ENCODE data around the gene NTRK2.

The NTRK2 gene

DNA sequence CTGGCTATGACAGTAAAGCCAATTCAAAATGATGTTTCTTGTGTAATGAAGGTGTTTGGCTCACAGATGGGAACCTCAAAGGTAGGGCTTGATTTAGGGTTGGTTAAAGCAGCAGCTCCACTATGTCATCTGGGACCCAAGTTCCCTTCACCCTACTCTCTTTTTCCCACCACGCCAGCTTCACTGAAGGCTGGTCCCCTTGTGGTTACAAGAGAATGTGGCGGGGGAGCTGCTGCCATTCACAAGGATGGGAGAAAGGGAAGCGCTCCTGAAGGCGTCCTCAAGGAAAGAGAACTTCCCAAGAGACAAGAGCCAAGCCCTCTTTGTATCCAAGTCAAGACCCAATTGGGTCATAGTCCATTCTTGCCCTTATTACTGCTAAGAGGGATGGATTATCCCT is 72.7 kb downstream of the NTRK2 start:
- no peak for DNase-seq

DNA sequence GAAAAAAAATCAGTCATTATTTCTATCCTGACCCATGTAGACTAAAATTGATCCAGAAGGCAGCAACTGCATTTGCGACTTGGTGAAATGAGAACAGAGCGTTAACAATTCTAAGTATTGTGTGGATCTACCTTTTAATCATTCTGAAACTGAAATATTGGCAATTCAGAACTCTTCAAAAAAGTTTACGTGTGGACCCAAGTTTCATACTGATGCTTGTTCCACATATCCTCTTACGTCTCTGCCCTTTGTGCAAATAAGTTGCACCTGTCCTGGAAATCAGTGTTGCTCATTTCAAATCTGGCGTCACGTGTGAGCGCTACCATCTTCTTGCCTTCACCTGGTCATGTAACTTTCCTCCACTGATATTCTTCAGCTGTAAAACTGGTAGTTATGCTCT is 74.7 kb downstream of the NTRK2 start:
- no peak for DNase-seq

DNA sequence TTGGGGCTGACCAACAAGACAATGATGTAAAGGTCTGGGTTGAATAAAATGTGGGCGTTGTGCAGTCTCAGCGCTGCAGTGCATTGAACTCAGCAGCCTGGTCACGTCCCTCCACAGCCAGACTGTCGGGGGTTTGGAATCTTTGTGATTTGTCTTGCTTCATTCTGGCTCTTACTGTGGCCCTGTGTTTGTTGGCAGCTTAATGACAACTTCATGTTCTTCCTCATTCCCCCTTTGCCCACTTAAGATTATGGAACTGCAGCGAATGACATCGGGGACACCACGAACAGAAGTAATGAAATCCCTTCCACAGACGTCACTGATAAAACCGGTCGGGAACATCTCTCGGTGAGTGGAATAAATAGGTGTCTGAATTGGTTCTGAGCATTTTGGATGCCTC is 75.2 kb downstream of the NTRK2 start:
- DNase-seq: no peak

DNA sequence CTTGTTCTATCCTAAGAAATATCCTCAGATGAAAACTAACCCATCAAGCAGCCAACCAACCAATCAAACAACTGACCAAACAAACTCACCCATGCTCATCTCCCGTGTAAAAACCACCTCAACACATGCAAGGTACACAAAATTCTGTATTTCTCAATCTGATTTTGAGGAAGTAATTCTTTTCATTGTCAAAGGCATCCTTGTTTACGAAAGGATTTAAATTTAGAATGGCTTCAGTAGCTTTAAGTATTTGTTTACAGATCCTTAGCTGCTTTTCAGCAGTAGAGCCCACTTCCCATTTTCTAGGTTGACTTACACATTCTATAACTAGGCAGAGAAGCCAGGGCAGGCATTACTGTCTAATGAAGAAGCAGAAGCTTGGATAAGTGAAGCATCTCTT is 78.6 kb downstream of the NTRK2 start:
- no peak for DNase-seq

DNA sequence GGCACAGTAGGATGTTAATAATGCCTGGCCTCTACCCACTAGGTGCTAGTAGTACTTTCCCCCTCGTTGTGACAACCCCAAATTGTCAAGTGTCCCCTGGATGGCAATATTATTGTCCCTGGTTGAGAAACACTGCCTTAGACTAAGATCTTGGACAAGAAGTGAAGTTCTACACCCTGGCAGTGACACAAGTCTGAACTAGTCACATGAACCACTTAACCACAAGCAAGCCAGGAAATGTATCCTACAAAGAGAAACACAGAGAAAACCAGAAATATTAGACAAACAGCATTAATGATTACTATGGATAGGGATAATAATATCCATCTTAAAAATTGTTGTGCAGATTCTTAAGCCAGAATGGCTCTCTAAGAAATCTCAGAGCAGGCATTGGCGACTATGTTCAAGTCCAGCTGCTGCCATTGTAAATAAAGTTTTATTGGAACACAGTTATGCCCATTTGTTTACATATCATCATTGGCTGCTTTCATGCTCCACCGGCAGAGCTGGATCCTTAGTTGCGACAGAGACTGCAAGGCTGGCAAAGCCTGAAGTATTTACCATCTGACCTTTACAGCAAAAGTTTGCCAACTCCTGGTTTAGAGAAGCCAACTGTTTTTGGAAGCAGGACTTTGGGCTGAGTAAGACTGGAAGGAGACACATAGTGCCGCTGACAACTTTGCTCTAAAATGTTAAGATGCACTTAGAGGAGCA is 80.8 kb downstream of the NTRK2 start:
- no peak for DNase-seq

DNA sequence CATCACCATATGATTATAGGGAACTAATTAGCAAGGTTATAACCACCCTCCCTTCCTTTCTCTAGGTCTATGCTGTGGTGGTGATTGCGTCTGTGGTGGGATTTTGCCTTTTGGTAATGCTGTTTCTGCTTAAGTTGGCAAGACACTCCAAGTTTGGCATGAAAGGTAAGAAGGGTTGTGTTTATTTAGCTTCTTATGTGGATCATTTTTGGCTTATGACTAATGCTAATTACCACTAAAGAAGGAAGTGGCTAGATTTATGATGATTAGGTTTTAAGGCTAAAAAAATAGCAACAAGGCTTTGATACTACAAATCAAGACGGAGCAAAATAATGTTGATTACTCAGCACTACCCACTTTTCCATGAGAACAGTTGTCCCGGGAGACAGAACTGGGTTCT is 82.4 kb downstream of the NTRK2 start:
- DNase-seq: no peak

DNA sequence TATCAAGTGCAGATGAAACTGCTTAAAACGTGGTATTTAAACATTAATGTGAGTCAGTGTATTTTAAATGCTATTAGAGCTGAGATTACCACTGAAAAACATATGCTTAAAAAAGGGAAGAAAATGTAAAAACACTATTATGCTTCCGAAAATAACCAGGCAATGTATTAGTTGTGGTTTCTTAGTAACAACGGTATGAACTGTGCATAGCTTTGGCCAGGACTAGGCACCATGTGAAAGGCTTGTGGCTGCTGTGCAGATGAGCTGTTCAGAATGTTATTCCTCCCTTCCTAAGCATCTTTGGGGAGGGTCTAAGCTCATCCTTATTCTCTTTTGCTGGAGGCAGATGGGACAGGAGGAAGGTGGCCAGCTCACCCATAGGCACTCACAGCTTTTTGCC is 84.9 kb downstream of the NTRK2 start:
- no peak for DNase-seq

DNA sequence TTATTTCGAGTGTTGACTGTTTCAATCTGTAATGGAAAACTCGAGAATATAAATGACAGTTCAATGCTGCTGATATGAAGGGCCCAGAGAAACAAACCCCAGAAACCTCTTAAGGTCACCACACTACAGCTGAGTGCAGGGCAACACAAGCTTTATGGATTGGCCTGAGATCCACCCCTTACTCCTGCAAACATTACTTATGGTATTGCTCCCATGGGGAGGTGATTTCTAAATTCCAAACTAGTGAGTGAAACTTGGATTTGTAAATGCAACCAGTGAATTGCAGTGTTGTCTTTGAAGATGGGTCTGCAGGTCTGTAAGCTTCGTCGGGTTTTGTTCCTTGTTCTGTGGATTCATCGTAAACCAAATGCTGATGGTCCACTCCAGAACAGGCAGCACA is 85.4 kb downstream of the NTRK2 start:
- no peak for DNase-seq

DNA sequence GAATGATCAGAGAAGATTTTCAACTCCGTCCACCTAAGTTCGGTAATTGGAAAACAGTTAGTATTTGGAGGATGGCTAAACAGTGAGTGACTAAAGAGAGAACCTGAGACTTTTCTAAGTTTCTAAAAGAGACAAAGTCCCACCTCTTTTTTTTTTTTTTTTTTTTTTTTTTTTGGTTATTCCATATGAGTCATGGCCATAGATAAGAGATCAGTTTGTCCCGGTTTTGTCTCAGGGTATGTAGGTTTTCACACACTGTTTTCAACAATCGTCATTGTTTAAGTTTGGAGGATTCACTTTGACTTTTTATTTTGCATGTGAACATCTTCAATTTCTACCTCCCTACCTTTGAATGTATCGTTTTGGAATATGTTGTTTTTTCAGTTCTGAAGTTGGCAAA is 85.9 kb downstream of the NTRK2 start:
- DNase-seq: no peak

DNA sequence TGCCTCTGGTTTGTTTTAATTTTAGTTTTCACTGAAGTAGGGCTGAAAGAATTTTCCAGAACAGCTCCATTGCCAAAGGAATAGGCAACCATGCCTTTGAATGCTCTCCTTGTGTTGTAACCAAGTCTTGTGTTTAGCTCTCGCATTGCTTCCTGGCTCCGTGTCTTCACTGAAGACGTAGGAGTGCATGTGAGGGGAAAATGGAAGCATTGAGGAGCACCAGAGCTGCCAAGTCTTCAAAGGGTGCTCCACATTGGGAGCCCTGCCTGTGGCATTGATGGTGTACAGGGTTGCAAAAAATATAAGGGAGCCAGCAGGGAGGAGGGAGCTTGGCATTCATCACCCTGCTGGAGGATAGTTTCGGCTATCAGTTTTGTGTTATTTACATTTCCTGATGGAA is 86.6 kb downstream of the NTRK2 start:
- peak; percentile 67 for DNase-seq

DNA sequence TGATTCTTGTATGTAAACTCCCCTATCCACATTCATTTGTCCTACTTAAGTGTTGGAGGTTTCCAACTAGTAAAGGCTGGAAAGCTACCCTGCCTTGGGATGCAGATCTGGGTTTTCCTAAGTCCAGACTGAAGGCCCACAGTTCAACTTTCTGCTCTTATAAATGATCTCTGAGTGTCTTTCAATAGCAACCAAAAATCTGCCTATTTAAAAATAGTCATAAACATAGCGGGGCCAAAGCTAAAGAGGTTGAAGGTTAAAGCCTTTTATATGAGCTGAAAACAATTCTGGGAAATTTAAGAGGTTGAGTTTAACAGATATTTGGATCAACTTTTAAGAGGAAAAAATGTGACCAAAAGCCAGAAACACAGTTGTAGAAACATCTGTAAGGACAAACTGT is 87.2 kb downstream of the NTRK2 start:
- DNase-seq: no peak

DNA sequence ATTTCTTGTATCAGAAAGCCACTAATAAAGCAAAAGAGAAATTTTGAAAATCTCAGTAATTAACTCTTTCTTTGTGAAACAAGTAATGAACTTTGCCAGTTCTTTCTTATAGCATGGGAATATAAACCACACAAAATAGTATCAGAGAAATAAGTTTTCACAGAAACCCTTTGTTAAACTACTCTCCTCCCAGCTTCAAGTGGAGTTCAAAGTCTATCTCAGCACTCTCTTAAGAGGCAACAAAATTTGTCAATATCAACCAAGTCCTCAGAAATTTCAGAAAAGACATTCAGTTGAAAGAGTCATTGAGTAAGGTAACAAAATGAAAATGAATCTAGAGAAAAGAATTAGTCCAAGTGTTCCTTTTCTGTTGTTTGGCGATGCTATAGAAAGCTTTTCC is 89.3 kb downstream of the NTRK2 start:
- DNase-seq: no peak

DNA sequence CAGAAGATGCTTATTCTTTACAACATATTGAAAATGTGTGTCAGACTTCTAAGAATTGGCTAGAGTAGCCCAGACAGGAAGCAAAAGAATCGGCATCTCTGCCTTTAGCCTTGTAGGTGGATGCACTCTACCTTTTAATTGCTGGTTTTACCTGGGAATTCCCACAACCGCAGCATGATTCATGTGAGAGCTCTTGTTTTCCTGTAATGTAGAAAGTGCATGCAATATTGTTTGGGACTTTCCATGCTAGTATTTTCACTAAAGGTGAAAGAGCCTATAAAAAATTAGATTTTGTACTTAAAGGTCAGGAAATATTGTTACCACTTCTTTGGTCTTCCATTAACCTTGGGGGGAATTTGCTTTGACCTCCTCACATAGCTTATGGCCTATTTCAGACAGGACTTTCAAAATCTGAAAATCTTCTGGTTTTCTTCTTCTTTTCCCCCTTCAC is 89.8 kb downstream of the NTRK2 start:
- DNase-seq: no peak

DNA sequence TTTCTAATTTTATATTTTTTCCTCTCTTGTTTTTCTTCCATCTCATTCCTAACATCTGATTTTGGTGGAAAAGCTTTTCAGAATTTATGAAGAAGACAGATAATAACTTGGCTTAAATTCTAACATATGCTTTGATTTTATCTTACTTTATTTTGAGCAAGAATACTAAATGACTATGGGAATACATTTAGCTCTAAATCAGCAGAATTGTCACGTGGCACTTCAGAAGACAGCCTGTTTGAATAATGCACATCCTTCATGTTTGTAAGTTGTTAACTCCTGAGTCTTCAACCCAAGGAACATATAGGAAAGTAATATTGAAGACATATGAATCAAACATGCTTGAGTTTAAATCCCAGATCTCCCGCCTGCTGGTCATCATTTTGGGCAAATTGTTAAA is 90.3 kb downstream of the NTRK2 start:
- no peak for DNase-seq

DNA sequence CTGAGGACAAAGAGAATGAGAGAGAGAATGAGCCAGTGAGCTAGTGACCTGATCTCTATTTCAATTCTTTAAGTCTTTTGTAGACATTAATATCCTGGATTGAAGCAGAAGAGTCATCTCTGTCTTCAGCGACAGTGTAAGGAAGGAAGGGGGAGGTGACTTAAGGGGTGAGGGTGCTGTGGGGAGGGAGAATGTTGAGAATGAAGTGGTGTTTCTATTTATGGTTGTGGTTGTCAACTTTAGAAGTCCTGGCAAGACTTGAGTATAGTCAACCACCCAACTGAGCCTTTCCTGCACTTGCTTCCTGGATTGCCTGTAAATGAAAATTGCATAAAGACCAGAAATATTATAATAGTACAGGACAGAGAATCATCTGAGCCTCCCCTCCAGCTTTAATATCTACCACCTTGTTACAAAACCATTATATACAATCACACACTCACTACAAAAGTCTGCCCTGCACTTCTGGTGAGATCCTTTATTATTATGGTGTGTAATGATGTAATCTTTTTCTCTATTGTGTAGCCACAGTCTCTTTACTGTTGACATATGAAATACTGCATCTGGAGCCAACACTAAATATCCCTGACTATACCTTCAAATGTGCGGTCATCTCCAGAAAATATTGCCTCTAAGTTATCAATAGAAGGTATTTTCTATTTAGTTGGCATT is 91.7 kb downstream of the NTRK2 start:
- no peak for DNase-seq

DNA sequence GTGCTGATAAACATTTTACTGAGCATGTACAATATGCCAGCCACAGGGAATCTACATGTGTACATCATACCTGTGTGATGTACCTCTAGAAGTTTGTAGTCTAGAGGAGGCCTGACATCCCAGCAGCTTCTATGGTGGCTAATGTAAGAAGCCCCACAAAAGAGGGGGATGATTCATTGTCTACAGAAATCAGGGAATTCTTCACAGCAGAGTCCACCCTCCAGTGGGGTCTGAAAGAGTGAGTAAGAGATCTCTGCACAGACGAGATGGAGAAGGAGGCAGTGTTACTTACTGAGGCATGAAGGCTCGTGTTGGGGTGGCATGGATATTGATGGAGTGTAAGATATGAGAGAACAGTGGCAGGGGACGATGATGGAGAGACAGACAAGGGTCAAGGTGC is 103.0 kb downstream of the NTRK2 start:
- no peak for DNase-seq

DNA sequence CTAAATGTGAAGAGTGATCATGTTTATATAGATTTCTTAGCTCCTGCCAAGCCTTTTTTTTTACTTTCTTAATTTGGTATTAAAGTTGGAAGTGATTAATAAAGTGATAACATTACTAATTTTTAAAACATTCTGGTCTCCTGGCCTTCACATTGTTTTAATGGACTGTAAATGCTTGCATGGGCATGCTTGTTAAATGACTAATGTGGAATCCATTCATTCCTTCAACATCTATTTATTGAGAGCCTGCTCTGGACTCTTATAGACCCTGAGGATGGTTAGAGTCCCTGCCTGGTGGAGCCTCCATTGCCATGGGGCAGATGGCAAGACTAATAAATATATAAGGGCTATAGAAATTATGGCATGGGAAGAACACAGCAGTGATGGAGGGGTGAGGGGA is 103.5 kb downstream of the NTRK2 start:
- DNase-seq: no peak

DNA sequence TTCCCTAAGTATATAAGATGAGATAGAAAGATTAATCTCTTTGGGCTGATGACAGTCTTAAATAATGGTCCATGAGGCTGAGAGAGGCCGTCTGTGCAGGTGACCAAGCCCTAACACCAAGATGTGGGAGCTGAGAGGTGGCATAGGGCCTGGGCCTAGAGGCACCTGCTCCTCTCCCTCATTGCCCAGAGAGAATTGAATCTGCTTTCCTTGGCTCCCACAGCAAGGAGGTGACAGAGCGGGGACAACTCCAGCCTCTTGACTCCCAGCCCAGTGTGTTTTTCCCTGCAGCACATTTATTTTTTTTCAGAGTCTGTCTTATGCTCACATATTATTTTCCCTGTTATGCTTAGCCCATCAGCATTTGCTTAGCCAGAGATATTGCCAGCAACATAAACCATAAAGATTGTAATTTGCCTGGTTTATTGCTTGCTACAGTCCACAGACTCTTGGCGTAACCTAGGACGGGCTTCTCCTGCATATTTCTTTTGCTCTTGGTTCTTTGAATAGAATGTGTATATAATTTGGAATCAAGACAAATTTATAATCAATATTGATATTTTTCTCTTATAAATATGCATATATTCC is 105.6 kb downstream of the NTRK2 start:
- DNase-seq: no peak

DNA sequence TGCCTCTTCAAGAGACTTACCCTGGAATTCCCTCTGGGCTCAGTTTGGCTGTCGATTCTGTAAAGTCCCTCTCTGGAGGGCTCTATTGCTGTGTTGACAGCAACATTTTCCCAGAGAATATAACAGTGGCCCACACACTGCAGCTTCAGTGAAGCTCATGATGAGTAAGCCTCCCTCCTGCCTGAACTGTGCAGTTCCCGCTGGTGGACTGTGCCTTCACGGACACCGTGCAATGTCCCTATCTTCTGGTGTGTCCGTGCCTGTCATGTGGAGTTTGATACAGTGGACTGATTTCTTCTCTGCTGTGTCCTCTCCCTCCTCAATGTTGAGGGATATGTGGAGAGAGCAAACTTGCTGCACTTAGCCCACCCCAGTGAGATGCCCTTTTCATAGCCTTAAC is 109.0 kb downstream of the NTRK2 start:
- no peak for DNase-seq

DNA sequence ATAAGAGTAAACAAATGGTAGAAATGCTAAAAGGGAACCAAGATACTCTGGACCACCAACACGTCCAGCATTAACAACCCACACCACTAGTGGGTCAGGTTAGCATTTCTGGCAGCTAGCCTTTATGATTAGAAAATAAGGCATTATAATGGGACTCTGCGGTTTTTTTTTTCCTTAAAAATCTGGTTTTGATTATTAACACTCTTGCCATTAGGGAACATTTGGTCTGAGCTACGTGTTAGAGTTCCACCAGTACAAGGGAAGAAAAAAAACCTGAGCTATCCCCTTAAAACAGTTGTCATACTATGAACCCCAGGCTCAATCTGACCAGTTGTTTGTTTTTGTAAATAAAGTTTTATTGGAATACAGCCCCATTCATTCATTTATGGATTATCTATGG is 110.4 kb downstream of the NTRK2 start:
- DNase-seq: no peak

DNA sequence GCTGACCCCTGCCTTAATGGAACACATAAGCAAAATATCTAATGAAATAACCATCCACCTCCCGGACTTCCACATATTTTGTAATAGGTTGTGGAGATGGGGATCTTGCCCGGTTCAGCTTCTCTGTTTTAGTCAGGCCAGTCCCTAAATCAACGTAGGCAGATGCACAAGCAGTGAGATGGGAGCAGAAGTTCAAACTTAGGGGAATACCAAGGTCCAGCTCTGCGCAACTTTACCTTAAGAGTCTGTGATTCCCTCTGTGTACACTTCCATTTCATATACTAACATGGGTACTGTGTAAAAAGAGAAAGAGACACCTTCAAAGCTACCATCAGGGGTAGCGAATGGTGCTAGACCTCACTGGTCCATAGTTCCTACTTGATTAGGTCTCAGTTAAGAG is 110.9 kb downstream of the NTRK2 start:
- DNase-seq: no peak

DNA sequence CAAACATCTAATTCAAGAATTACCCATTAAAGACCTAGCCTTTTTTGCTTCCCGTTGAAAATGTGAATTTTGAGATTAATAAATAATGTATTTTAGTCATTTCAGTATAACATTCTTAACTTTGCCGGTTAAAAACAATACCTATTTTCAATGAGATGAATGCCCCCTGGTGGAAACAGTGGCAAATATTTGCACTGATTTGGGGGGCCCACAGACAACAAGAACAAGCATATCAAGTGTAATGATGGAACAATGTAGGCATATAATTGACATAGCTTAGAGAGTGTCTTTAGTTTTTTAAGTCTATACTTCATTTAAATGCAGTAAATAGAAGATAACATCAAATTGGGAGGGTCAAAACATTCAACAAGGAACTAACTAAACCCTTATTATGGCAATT is 111.9 kb downstream of the NTRK2 start:
- DNase-seq: peak; percentile 25

DNA sequence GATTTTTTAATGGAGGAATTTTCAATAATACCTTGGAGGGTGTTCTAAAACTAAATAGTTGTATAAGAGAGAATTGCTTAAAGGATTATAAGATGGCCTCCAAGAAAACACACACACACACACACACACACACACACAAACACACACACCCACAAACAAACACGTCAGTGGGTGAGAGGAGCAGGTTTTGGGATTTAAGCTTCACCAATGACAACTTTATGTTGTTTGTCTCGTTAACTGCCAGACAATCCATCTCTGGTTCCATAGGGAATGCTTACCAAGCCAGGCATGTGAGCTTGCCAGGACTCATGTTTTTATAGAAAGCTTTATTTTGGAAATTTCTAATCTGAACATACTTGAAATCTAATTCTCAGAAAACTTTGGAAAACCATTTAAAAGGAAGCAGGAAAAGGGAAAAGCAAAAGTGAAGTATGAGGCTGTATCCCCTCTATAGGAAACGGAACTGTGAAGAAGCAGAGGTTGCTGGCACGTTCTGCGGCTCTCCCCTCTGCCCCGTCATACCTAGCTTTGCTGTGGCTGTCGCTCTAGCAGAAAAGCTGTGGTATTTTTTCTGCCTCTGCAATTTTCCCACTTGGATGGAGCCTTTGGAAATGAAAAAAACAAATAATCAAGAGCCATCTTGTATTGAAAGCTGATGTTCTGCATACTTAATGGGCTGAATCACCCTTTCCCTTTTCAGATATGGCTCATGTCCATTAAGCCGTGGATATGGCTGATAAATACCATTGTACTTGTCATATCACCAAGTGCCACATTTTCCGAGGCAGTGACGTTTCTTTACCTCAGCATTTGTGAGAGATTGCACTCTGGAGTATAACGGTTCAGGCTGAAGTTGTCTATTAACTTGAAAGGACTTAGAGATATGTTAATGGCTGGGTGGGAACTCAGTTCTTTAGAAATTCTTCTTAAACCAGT is 112.7 kb downstream of the NTRK2 start:
- DNase-seq: no peak
